ENCODE measurements around the gene ZNF683. TPM values are rescaled to one million over a fixed set of nuclear protein-coding genes. Genes with fewer than 3 reads are reported as not detected.

The ZNF683 gene
- total RNA-seq, 2 donors from 2014 or later, result not detected

GRCh38 chr1:26320896-26321295 lies 51.7 kb downstream of the ZNF683 start:
- DNase-seq (no peak), ATAC-seq (no peak)
- intact Hi-C loops (cut with DNase I, micrococcal nuclease), result loop anchor here in 1 of 2 donors (10.0 kb wide), 1 partner anchor 46 kb away; no protein-coding TSS in a partner anchor

GRCh38 chr1:26318338-26319064 lies 54.0 kb downstream of the ZNF683 start:
- ATAC-seq, result no peak
- intact Hi-C loops (cut with DNase I, micrococcal nuclease), result no loop called here
- DNase-seq, result peak; percentile 38 to 51

- ATAC-seq, result no peak
- intact Hi-C loops (cut with DNase I, micrococcal nuclease), result no loop called here
- peak; percentile 35 to 43 for DNase-seq
Observed at GRCh38 chr1:26317612-26318337, 54.8 kb downstream of the ZNF683 start, which contains the start of gene CD52. Gene CD52, plus strand, starts transcription at chr1:26317958. Its CDS starts 60 bp downstream, at chr1:26318018.

GRCh38 chr1:26317146-26317545 lies 55.4 kb downstream of the ZNF683 start:
- ATAC-seq, result no peak
- intact Hi-C loops (cut with DNase I, micrococcal nuclease), result no loop called here
- DNase-seq, result no peak

GRCh38 chr1:26315874-26316850 lies 56.4 kb downstream of the ZNF683 start:
- intact Hi-C loops (cut with DNase I, micrococcal nuclease), result no loop called here

GRCh38 chr1:26314501-26314900 lies 58.0 kb downstream of the ZNF683 start:
- ATAC-seq (no peak), DNase-seq (no peak)

More at GRCh38 chr1:26315874-26316850, 56.4 kb downstream of the ZNF683 start:
- DNase-seq (no peak), ATAC-seq (no peak)

More at GRCh38 chr1:26314501-26314900, 58.0 kb downstream of the ZNF683 start:
- intact Hi-C loops (cut with DNase I, micrococcal nuclease), result no loop called here

Other genes starting within 250 kb of the ZNF683 start
- gene FAM110D, start 213.7 kb downstream of the ZNF683 start, total RNA-seq, result 1 to 10 TPM in 1 of 2 donors, under 1 TPM in 1; 0.85 to 1.0 TPM
- not detected for gene C1orf232, start 203.8 kb downstream of the ZNF683 start, total RNA-seq
- 10 to 100 TPM; 17.6 to 21.2 TPM for gene ZNF593, start 202.8 kb downstream of the ZNF683 start, total RNA-seq
- not detected for gene ZNF593OS, start 200.9 kb downstream of the ZNF683 start, total RNA-seq
- 10 to 100 TPM; 37.3 to 45.6 TPM for gene CNKSR1, start 195.3 kb downstream of the ZNF683 start, total RNA-seq
- not detected for gene CATSPER4, start 182.1 kb downstream of the ZNF683 start, total RNA-seq
- 10 to 100 TPM; 11.4 to 16.7 TPM for gene CEP85, start 138.6 kb downstream of the ZNF683 start, total RNA-seq
- gene SH3BGRL3, start 92.7 kb downstream of the ZNF683 start, total RNA-seq, result 100 to 1,000 TPM; 401 to 409 TPM
- gene UBXN11, start 66.1 kb downstream of the ZNF683 start, total RNA-seq, result 10 to 100 TPM in 1 of 2 donors, 1 to 10 TPM in 1; 10.0 to 13.4 TPM
- gene CD52, start 54.8 kb downstream of the ZNF683 start, total RNA-seq, result 10 to 100 TPM in 1 of 2 donors, 1 to 10 TPM in 1; 5.7 to 12.9 TPM
- 10 to 100 TPM; 21.5 to 69.3 TPM for gene CRYBG2, start 18.6 kb downstream of the ZNF683 start, total RNA-seq
- not detected for gene LIN28A, start 38.1 kb upstream of the ZNF683 start, total RNA-seq
- 100 to 1,000 TPM; 124 to 126 TPM for gene DHDDS, start 59.6 kb upstream of the ZNF683 start, total RNA-seq
- 100 to 1,000 TPM; 243 to 270 TPM for gene HMGN2, start 99.7 kb upstream of the ZNF683 start, total RNA-seq
- gene RPS6KA1, start 157.0 kb upstream of the ZNF683 start, total RNA-seq, result 100 to 1,000 TPM; 173 to 192 TPM

Measured in left colon (tissue), 2 donors.